EH (cell line): ENCODE results near the gene GPAT2.
A peak's percentile ranks its signal among the peaks of the same experiment; 100 is the strongest.
"Not testable (repeated sequence)": the region's sequence is repeated elsewhere in the genome, so short reads cannot be mapped to it uniquely, and the experiment has no call there.

Experiments
- DNase-seq: peaks from one replicate; pipeline ENCODE4 v3.0.0-alpha.2; 2015; ENCODE audit warnings: low read depth

Gene GPAT2

GRCh38 chr2:96034792-96035191 lies at the start of gene GPAT2:
TSS of gene GPAT2 (minus strand) at chr2:96034916. CDS start at chr2:96032359, 2,557 bp downstream.
- DNase-seq = not testable (repeated sequence)

GRCh38 chr2:96083989-96084857 lies 49.5 kb upstream of the GPAT2 start:
- no peak for DNase-seq

- no peak for DNase-seq
Observed at GRCh38 chr2:96083064-96083939, 48.6 kb upstream of the GPAT2 start.

- no peak for DNase-seq
Observed at GRCh38 chr2:96082211-96083063, 47.7 kb upstream of the GPAT2 start.

GRCh38 chr2:96081042-96081441 lies 46.3 kb upstream of the GPAT2 start:
- DNase-seq = no peak

GRCh38 chr2:96075199-96075771 lies 40.6 kb upstream of the GPAT2 start:
- peak; percentile 15 for DNase-seq

- peak; percentile 18 for DNase-seq
Observed at GRCh38 chr2:96074156-96074555, 39.4 kb upstream of the GPAT2 start.

GRCh38 chr2:96073170-96073775 lies 38.6 kb upstream of the GPAT2 start:
- no peak for DNase-seq

GRCh38 chr2:96072746-96073145 lies 38.0 kb upstream of the GPAT2 start:
- no peak for DNase-seq

- not testable (repeated sequence) for DNase-seq
Observed at GRCh38 chr2:96071977-96072491, 37.3 kb upstream of the GPAT2 start.

GRCh38 chr2:96071087-96071976 lies 36.6 kb upstream of the GPAT2 start:
- not testable (repeated sequence) for DNase-seq

- DNase-seq = not testable (repeated sequence)
Observed at GRCh38 chr2:96070351-96070750, 35.6 kb upstream of the GPAT2 start.

- not testable (repeated sequence) for DNase-seq
Observed at GRCh38 chr2:96069878-96070277, 35.2 kb upstream of the GPAT2 start.

GRCh38 chr2:96067902-96068581 lies 33.3 kb upstream of the GPAT2 start:
- DNase-seq = not testable (repeated sequence)

- DNase-seq = not testable (repeated sequence)
Observed at GRCh38 chr2:96067098-96067660, 32.5 kb upstream of the GPAT2 start.

GRCh38 chr2:96066511-96066910 lies 31.8 kb upstream of the GPAT2 start:
- not testable (repeated sequence) for DNase-seq

- DNase-seq = not testable (repeated sequence)
Observed at GRCh38 chr2:96065954-96066353, 31.2 kb upstream of the GPAT2 start.

GRCh38 chr2:96065381-96065930 lies 30.7 kb upstream of the GPAT2 start:
- DNase-seq = no peak
